K562 (cell line): ENCODE data around the gene SRP72. TPM values are rescaled to one million over a fixed set of nuclear protein-coding genes. Genes with fewer than 3 reads are reported as not detected.

Experiments used
- ATAC-seq: fragments of 200-7000 bp; cut with Tn5 transposase; 3 replicates; pipeline ENCODE4 v1.9.1; 2020; ENCODE audit warnings: moderate library complexity
- BruUV-seq: library from RNA; stranded (reverse); fragments of 400-500 nt; replicated peaks from 2 replicates; lab custom pipeline; 2021; lab: Mats Ljungman, UMichigan
- CTCF ChIA-PET: fragments of 300-600 bp; formaldehyde crosslinking; extraction: SDS; loops from one replicate; lab custom pipeline; 2021; ENCODE audit warnings: low intra/inter-chr PET ratio; lab: Yijun Ruan, JAX
- POLR2A ChIA-PET: fragments of 300-600, 350-650 bp; sonication (Branson Sonifier 250); formaldehyde crosslinking; extraction: SDS; loops from one replicate; lab custom pipeline; 2021; ENCODE audit warnings: antibody characterized with exemption, inconsistent platforms; lab: Yijun Ruan, JAX
- DNase-seq, 4 experiments: peaks; one replicate each; pipeline versions ENCODE4 v3.0.0 to v3.0.0-alpha.2; 2011 to 2018; ENCODE audit warnings: low spot score in 3 of 4, mixed read lengths in 3 of 4; ENCODE audit errors: extremely low read depth in 1 of 4
- FAIRE-seq: peaks from 2 replicates; lab custom pipeline; 2011; peaks lifted over from hg19 to GRCh38; lab: Jason Lieb, UNC
- H2AFZ ChIP-seq: 2 replicates; pipeline ENCODE4 v1.6.0; 2011; ENCODE audit warnings: low read depth, low read length, control low read depth, inconsistent platforms
- H3K27ac ChIP-seq: fragments of 200-600 bp; 3 replicates; pipeline ENCODE4 v1.8.0; 2011; ENCODE audit warnings: low read depth, mild to moderate bottlenecking, control low read depth, inconsistent platforms, low read length, moderate library complexity, mixed read lengths; ENCODE audit errors: extremely low read depth
- H3K27me3 ChIP-seq, 2 experiments: fragments of 300-600 bp in 1 of 2; 2 replicates in 1 of 2; 3 replicates in 1 of 2; pipeline versions ENCODE4 v1.6.0 to v1.8.0; 2011; ENCODE audit warnings: inconsistent platforms in 2 of 2, low read length in 2 of 2, mild to moderate bottlenecking in 1 of 2, mixed read lengths in 1 of 2, moderate library complexity in 1 of 2; ENCODE audit not compliant: control insufficient read depth in 2 of 2, insufficient read depth in 2 of 2
- H3K36me3 ChIP-seq: fragments of 300-600 bp; 3 replicates; pipeline ENCODE4 v1.8.0; 2011; ENCODE audit warnings: mild to moderate bottlenecking, low read length, inconsistent platforms; ENCODE audit not compliant: control insufficient read depth, insufficient read depth
- H3K4me1 ChIP-seq, 2 experiments: fragments of 200-600 bp in 1 of 2; replicated peaks in 1 of 2; 2 replicates in 1 of 2; 3 replicates in 1 of 2; pipeline versions ENCODE4 v1.5.1 to v1.8.0; 2011; ENCODE audit warnings: inconsistent platforms in 2 of 2, low read length in 2 of 2, mild to moderate bottlenecking in 1 of 2, mixed read lengths in 1 of 2, moderate library complexity in 1 of 2; ENCODE audit not compliant: control insufficient read depth in 2 of 2, insufficient read depth in 2 of 2
- H3K4me2 ChIP-seq: 2 replicates; pipeline ENCODE4 v1.6.1; 2011; ENCODE audit warnings: low read length, control low read depth, inconsistent platforms, mixed read lengths; ENCODE audit not compliant: insufficient read depth
- H3K4me3 ChIP-seq: fragments of 200-600 bp; sonication (generic), shearing (Covaris generic); 2 replicates; pipeline ENCODE4 v1.5.1; 2016; ENCODE audit warnings: control low read depth, inconsistent platforms
- H3K79me2 ChIP-seq: fragments of 200-600 bp; 3 replicates; pipeline ENCODE4 v1.8.0; 2011; ENCODE audit warnings: low read length, inconsistent platforms; ENCODE audit not compliant: control insufficient read depth, insufficient read depth
- H3K9ac ChIP-seq, 2 experiments: 2 replicates each; pipeline versions ENCODE4 v1.6.0 to v1.6.1; 2011; ENCODE audit warnings: low read depth in 2 of 2, low read length in 2 of 2, control low read depth in 1 of 2, inconsistent platforms in 1 of 2, mild to moderate bottlenecking in 1 of 2, mixed read lengths in 1 of 2; ENCODE audit not compliant: insufficient read depth in 1 of 2
- H3K9me1 ChIP-seq: one replicate; pipeline ENCODE4 v1.6.0; 2011; ENCODE audit warnings: inconsistent platforms, mild to moderate bottlenecking, low read length, moderate library complexity; ENCODE audit not compliant: control insufficient read depth, insufficient read depth
- H3K9me3 ChIP-seq: replicated peaks from 2 replicates; pipeline ENCODE4 v1.5.1; 2011; ENCODE audit warnings: low read depth, low read length, inconsistent platforms; ENCODE audit not compliant: control insufficient read depth, insufficient read depth
- H4K20me1 ChIP-seq: replicated peaks from 2 replicates; pipeline ENCODE4 v1.6.1; 2011; ENCODE audit warnings: low read length, inconsistent platforms, mixed read lengths; ENCODE audit not compliant: control insufficient read depth, insufficient read depth
- MCM7 ChIP-seq, 2 experiments: fragments of 450-650 bp; IDR thresholded peaks; 2 replicates each; pipeline ENCODE4 v1.6.1; 2016 to 2018
- MEF2A ChIP-seq: IDR thresholded peaks from 2 replicates; pipeline ENCODE4 v1.6.1; 2011; ENCODE audit warnings: low read depth, mild to moderate bottlenecking, low read length, moderate library complexity; ENCODE audit not compliant: control insufficient read depth
- POLR3G ChIP-seq: IDR thresholded peaks from 2 replicates; pipeline ENCODE4 v1.6.1; 2011; ENCODE audit not compliant: insufficient read length, insufficient replicate concordance; ENCODE audit errors: extremely low read depth
- SP1 ChIP-seq: sonication (generic); formaldehyde crosslinking; IDR thresholded peaks from 2 replicates; pipeline ENCODE4 v1.8.1; 2022; ENCODE audit warnings: mild to moderate bottlenecking, missing genetic modification reagents
- STAT6 ChIP-seq: sonication (generic); formaldehyde crosslinking; IDR thresholded peaks from 2 replicates; pipeline ENCODE4 v1.8.1; 2023; ENCODE audit warnings: mild to moderate bottlenecking, missing genetic modification reagents
- TSHZ1 ChIP-seq: fragments of 250-450 bp; sonication (Bioruptor Pico); IDR thresholded peaks from 2 replicates; pipeline ENCODE4 v1.4.0; 2020; ENCODE audit warnings: mild to moderate bottlenecking, moderate library complexity
- XRCC5 ChIP-seq: fragments of 200-400 bp; formaldehyde crosslinking; IDR thresholded peaks from 2 replicates; pipeline ENCODE4 v1.6.1; 2017; ENCODE audit warnings: low read depth, mild to moderate bottlenecking, low read length
- ZBTB49 ChIP-seq: sonication (generic); formaldehyde crosslinking; IDR thresholded peaks from 2 replicates; pipeline ENCODE4 v1.8.0; 2022; ENCODE audit warnings: missing genetic modification reagents, mild to moderate bottlenecking, borderline replicate concordance
- WGBS: fragments of 100-300 bp; shearing (Covaris generic); methylation state at CpG from one replicate; pipeline ENCODE4 v1.1.6; 2016; ENCODE audit warnings: low coverage, mixed read lengths; ENCODE audit not compliant: insufficient coverage; ENCODE audit errors: missing lambda C conversion rate; 5-methylcytosine and 5-hydroxymethylcytosine counted together
- in situ Hi-C: fragments of 300-500 bp; cut with MboI; formaldehyde crosslinking; loops from 4 replicates; pipeline ENCODE4 v1.15.0; 2018; ENCODE audit warnings: inconsistent platforms, mixed read lengths
- intact Hi-C: fragments of 100-400 bp; cut with micrococcal nuclease; formaldehyde crosslinking; loops from 2 replicates; pipeline ENCODE4 v1.14.2; 2022
- polyA plus RNA-seq, 8 experiments: library from polyadenylated mRNA; depleted of rRNA in 4 of 8; stranded (reverse) in 5 of 8; unstranded in 3 of 8; fragments of >200 nt; fragmentation: Nextera tagmentation in 2 of 8; fragmentation: Illumina TruSeq in 1 of 8; extraction: Ambion mirVana in 2 of 8; extraction: Trizol in 1 of 8; gene quantifications; 2 replicates each; pipeline versions ENCODE4 v1.2.1 to v1.2.3, GENCODE V29; 2011 to 2014; ENCODE audit warnings: inconsistent platforms in 1 of 8, missing spikeins in 1 of 8
- total RNA-seq, 7 experiments: library from RNA; depleted of rRNA in 6 of 7; stranded (reverse); fragments of >200 nt in 6 of 7; fragmentation: Illumina TruSeq in 2 of 7; extraction: Trizol in 2 of 7; gene quantifications; 2 replicates each; pipeline versions ENCODE4 v1.2.1 to v1.2.3, GENCODE V29; 2011 to 2021; ENCODE audit warnings: low replicate concordance in 1 of 7
- TF ChIP-seq, protein P1 (sequence below): conservative IDR thresholded peaks from 2 replicates; pipeline ENCODE4 v1.6.1; 2011; ENCODE audit warnings: low read depth, mild to moderate bottlenecking, low read length; ENCODE audit not compliant: control insufficient read depth

The SRP72 gene
- total and polyA plus RNA-seq, 9 of the 15 experiments (the other 6 are each of a cell fraction or from before 2014, with no cell fraction given): 124 to 341 (median 202) TPM

DNA sequence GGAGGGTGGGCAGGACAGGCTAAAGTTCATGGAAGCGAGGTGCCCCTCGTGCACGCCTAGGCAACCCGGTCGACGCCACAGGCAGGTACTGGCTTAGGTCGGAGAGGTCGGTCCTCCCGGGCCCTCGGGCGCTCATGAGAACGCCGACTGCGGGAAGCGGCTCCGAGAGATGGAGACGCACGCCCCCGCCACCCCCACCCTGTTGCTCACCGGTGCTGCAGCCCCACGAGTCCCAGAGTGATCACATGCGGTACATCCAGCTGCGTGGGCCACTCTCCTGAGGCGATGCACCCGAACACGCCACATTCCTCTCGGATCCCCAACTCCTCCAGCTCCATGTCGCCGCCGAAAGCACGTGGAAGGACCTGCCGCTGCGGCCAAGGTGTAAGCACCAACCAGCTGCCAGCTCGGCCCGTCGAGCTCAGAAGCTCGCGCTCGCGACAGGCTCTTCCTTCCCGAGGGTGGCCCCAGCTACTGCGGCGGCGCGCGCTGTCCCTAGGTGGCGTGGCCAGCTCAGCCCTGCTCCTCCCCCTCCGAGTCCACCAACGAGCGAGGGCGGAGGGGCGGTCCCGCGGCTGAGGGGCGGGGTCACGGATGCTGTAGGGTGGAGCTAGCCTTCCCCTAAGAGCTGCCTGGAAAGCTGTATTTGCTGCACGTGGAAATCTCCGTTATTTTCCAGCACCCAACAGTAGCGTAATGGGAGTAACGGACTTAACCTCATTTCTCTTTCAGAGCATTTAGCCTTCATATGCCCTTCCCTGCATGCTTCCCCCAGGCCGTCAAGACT, 32.1 kb upstream of the SRP72 start, which contains the start of gene PPAT:
TSS of gene PPAT (minus strand) at position 476 of the 787 bp plus-strand sequence. CDS start at position 338, 138 bp downstream.
- no peaks in the 10 kb centered on the region for H3K27me3 ChIP-seq
- peak; percentile 90 for FAIRE-seq
- H2AFZ ChIP-seq: peak within 1 kb of the TSS; percentile 98
- peaks cover 16 to 21% of the 10 kb centered on the region in 2 experiments; a peak in 3 of 5 replicates for H3K4me1 ChIP-seq
- H3K4me2 ChIP-seq: peak within 1 kb of the TSS; percentile 95
- H3K27ac ChIP-seq: peak within 1 kb of the TSS; percentile 96
- peaks cover 28% of the 10 kb centered on the region for H3K36me3 ChIP-seq
- no peaks in the 10 kb centered on the region for H3K9me3 ChIP-seq
- H3K79me2 ChIP-seq: peaks cover 94% of the 10 kb centered on the region
- ChIA-PET POLR2A (interaction anchor here (0.6 to 4.4 kb wide), 19 partner anchors 9 to 439 kb away, joined by 3 to 47 read pairs (median 4); partner anchors contain the start of genes AASDH and SRP72), CTCF (no interaction called here)
- peak within 1 kb of the TSS; percentile 93 to 96 for H3K9ac ChIP-seq
- no peaks in the 10 kb centered on the region for H3K9me1 ChIP-seq
- in situ Hi-C loops (no loop called here), intact Hi-C loops (loop anchor here (2.0 to 5.0 kb wide), 3 partner anchors 31 to 107 kb away; partner anchors contain the start of gene SRP72)
- H4K20me1 ChIP-seq: peaks cover 23% of the 10 kb centered on the region
- 1% methylated on average over 46 of the region's 61 CpGs for WGBS
- H3K4me3 ChIP-seq: peak within 1 kb of the TSS; percentile 89
- BruUV-seq: no TSS peak
- peak; percentile 93 to 99 (median 96) for DNase-seq
- peak; percentile 82 for ATAC-seq
- TF ChIP-seq XRCC5: no peak
- TF ChIP-seq, protein P1, sequence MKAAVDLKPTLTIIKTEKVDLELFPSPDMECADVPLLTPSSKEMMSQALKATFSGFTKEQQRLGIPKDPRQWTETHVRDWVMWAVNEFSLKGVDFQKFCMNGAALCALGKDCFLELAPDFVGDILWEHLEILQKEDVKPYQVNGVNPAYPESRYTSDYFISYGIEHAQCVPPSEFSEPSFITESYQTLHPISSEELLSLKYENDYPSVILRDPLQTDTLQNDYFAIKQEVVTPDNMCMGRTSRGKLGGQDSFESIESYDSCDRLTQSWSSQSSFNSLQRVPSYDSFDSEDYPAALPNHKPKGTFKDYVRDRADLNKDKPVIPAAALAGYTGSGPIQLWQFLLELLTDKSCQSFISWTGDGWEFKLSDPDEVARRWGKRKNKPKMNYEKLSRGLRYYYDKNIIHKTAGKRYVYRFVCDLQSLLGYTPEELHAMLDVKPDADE: no peak
- TF ChIP-seq MEF2A: no peak
- peak; percentile 69; the same call in 1 of the 2 replicates for TF ChIP-seq ZBTB49 (CRISPR knock-in tag)
- no peak for TF ChIP-seq MCM7 (IDR thresholded peaks at IDR 0.05)
- no peak for TF ChIP-seq STAT6 (CRISPR knock-in tag)
- TF ChIP-seq TSHZ1: no peak
- TF ChIP-seq SP1: peak; percentile 80; the same call in 1 of the 2 replicates
- TF ChIP-seq POLR3G: no peak
